Activated CD8-positive, alpha-beta memory T cell treated with anti-CD3 and anti-CD28 coated beads, Interleukin-2, amount 50 U/mL, for 24 hours (primary cell): Measurements from ENCODE around the gene ZNF662.
A peak's percentile ranks its signal among the peaks of the same experiment; 100 is the strongest.
"Not testable (repeated sequence)": the region's sequence is repeated elsewhere in the genome, so short reads cannot be mapped to it uniquely, and the experiment has no call there.

ENCODE experiments used
- DNase-seq: peaks from one replicate; pipeline ENCODE4 v3.0.0-alpha.2; 2020; ENCODE audit errors: extremely low read depth

ZNF662 gene

DNA sequence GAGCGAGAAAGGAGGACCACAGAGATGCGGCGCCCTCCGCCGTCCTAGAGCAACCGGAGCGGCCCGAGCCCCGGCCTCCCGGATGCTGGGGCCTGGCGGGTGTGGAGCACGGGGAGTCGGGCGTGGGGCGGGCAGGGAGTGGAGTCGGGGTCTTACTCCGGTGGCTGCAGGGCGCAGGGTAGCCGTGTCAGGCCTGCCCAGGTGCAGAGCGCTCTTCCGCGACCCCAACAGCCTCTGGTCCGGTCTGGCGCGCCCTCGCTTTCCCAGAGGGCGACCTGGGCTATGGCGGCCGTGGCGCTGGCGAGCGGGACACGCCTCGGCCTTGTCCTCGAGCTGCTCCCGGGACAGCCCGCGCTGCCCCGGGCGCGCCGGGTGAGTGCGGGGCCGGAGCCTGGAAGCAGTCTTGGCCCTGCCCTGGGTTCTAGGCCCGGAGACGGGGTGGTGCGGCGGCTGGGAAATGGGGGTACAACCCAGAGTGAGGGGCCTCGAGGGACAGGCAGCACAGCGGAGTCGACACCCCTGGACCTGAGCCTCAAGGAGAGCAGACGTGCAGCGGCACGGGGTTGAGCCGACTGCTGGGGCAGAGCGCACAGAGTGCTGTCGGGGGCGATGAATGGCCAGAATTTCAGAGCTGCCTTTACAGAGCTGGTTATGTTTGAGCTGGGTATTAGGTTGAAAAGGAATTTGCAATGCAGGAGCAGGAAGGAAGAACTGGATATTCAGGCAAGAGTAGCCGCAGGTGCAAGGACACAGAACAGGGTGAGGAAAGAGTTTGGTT lies at the start of gene ZNF662:
Gene ZNF662 (plus strand): TSS at position 73 of the 778 bp plus-strand sequence. CDS start 1,973 bp downstream, outside the sequence.
- no peak for DNase-seq

DNA sequence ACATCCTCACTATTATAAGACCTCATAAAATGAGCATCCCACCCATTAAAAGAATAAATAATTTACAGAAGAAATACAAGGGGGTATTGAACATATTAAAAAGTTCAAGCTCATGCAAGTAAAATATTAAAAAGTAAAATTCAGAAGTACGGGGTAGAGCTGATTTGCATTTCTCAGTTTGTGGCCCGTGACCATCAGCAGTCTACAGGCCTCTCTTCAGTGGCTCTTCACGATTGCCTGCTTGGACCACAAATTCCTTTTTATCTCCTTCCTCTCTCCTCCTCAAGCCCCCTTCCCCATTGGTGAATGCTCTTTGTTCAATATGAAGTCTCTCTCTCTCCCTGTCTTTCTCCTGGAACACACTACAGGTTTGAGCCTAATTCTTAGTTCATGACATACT lies 49.4 kb upstream of the ZNF662 start:
- no peak for DNase-seq

DNA sequence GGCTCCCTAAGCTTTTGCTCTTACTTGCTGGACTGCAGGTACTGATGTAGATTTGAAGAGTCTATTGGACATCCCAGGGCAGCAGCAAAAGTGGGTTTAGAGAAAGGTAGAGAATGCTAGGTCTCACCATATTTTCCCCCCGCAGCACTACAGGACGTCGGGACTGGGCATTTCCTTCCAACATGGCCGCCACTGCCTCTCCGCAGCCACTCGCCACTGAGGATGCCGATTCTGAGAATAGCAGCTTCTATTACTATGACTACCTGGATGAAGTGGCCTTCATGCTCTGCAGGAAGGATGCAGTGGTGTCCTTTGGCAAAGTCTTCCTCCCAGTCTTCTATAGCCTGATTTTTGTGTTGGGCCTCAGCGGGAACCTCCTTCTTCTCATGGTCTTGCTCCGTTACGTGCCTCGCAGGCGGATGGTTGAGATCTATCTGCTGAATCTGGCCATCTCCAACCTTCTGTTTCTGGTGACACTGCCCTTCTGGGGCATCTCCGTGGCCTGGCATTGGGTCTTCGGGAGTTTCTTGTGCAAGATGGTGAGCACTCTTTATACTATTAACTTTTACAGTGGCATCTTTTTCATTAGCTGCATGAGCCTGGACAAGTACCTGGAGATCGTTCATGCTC lies 41.5 kb upstream of the ZNF662 start:
- no peak for DNase-seq

- no peak for DNase-seq
Observed at GRCh38 chr3:42865256-42865655, 40.7 kb upstream of the ZNF662 start.

GRCh38 chr3:42867138-42867537 lies 38.8 kb upstream of the ZNF662 start:
- no peak for DNase-seq

DNA sequence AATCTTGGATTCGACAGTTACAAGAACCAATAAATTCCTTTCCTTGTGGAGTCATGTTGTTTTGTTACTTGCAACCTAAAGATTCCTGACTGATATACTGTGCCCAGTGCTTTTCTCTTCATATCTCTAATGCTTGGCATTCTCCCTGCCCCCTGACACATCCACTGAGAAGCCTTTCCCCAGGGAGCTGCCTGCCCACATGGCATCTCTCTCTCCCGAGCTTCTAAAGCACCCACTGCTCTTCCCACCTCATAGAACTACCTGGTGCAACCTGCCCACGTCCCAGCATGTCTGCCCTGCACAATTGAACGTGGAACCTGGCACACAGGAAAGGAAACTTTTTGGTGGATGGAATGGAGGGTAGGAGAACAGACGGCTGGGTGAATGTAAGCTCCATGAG lies 37.1 kb upstream of the ZNF662 start:
- DNase-seq = no peak

- no peak for DNase-seq
Observed at GRCh38 chr3:42871592-42872196, 34.2 kb upstream of the ZNF662 start.

DNA sequence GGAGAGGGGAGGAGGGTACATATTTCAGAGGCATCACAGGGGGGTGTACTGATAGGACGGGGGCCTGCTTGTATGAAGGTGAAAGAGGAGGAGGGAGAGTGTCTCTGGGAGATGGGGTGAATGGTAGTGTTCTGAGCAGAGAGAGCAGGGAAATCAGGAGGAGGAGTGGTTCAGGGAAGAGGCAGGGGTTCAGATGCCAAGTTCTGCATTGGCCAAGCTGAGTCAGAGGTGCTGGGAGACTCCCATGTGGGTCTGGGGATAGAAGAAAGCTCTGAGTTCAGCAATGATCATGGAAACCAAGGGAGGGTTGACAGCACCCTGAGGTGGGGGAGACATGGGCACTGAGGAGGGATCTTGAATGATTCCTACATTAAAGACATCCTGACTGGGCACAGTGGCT lies 33.2 kb upstream of the ZNF662 start:
- no peak for DNase-seq

- no peak for DNase-seq
Observed at GRCh38 chr3:42873221-42873982, 32.5 kb upstream of the ZNF662 start.

- DNase-seq = no peak
Observed at GRCh38 chr3:42874749-42875148, 31.2 kb upstream of the ZNF662 start.

GRCh38 chr3:42875325-42876151 lies 30.4 kb upstream of the ZNF662 start, which contains the start of gene CYP8B1:
TSS of gene CYP8B1 (minus strand) at chr3:42875879. CDS start at chr3:42875816, 63 bp downstream.
- no peak for DNase-seq

- DNase-seq = no peak
Observed at GRCh38 chr3:42876401-42876800, 29.5 kb upstream of the ZNF662 start.

GRCh38 chr3:42876940-42877720 lies 28.8 kb upstream of the ZNF662 start:
- DNase-seq = no peak

DNA sequence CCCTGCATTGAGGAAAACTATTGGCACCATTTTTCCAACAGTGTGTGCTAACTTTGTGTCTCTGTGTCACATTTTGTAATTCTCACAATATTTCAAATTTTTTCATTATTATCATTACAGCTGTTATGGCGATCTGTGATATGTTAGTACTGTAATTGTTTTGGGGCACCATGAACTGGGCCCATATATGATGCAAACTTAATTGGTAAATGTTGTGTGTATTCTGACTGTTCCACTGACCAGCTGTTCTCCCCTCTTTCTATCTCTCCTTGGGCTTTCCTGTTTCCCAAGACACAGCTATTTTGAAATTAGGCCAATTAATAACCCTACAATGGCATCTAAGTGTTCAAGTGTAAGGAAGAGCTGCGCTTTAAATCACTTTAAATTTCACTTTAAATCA lies 28.1 kb upstream of the ZNF662 start:
- DNase-seq = no peak

- DNase-seq = no peak
Observed at GRCh38 chr3:42880183-42880582, 25.8 kb upstream of the ZNF662 start.

DNA sequence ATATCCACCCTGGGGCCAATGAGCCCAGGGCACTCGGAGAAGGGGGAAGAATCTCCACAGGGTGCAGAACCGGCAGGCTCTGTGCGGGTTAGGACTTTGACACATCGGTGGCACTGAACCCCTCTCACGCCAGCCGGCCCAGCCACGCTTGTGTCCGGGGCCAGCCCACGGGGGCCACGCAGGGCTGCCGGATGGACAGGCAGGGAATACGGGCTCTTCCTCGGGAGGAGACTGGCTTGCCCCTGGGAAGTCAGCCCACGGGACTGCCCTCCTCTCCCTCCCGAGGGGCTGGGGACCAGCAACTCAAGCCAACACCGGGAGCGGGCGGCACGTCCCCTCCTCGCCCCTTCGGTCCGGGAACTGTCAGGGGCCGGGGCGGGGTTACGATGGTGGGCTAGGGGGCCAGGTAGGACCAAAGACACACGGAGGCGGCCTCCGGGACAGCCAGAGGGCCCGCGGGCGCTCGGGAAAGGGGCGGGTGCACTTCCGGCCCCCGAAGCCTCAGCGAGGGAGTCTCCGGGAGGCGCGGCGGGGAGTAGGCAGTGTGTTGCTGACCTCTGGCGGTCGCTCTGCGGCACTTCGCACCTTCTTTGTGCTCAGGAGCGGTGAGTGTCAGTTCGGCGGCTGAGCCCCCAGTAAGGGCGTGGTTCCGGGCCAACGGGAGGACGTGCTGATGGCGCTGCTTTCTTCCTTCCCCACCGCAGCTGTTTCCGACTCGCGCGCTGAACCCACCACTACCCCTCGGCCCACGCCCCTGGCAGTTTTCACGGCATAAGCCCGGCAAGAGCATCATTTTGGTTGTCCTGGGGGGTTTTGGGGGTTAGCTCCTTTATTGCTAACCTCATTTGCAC lies 25.1 kb upstream of the ZNF662 start:
- DNase-seq = peak; percentile 70

GRCh38 chr3:42883251-42883930 lies 22.6 kb upstream of the ZNF662 start:
- not testable (repeated sequence) for DNase-seq

- no peak for DNase-seq
Observed at GRCh38 chr3:42884324-42884723, 21.6 kb upstream of the ZNF662 start.

- no peak for DNase-seq
Observed at GRCh38 chr3:42886294-42886822, 19.6 kb upstream of the ZNF662 start.
